ENCODE results near the gene WDR47. TPM values are rescaled to one million over a fixed set of nuclear protein-coding genes. Genes with fewer than 3 reads are reported as not detected.

Gene WDR47
- total RNA-seq, 1 experiment from 2014 or later = 6.6 TPM

GRCh38 chr1:108957888-108958287 is 84.0 kb downstream of the WDR47 start:
- Histone ChIP-seq H3K56ac (ENCODE audit: insufficient read length, low read depth, low read length) (no peak overlapping the region), H2BK120ac (ENCODE audit: low read depth, low read length, poor library complexity, severe bottlenecking) (no peak overlapping the region), H4K20me1 (ENCODE audit: control insufficient read depth, insufficient read depth, insufficient read length) (no peaks in the 10 kb centered on the region), H2BK5ac (ENCODE audit: insufficient read length, low read length) (no peak overlapping the region), H3K4ac (ENCODE audit: low read depth, low read length) (no peak overlapping the region), H2BK15ac (ENCODE audit: low read depth, low read length) (no peak overlapping the region), H4K91ac (ENCODE audit: insufficient read length, low read depth, low read length) (no peak overlapping the region), H3K23ac (ENCODE audit: insufficient read length, low read depth, low read length) (no peak overlapping the region), H3K9me3 (ENCODE audit: control insufficient read depth, low read depth, low read length) (no peaks in the 10 kb centered on the region), H3K9ac (ENCODE audit: extremely low read depth, insufficient read length, low read length) (no peak overlapping the region), H3K27ac (ENCODE audit: insufficient read length, low read depth, low read length) (no peak overlapping the region), H2BK20ac (ENCODE audit: low read depth, low read length, poor library complexity, severe bottlenecking) (no peak overlapping the region), H3K18ac (ENCODE audit: insufficient read length, low read depth, low read length) (no peak overlapping the region), H4K8ac (replicated peaks; ENCODE audit: insufficient read length, low read depth, low read length) (no peak overlapping the region), H3K4me2 (ENCODE audit: insufficient read depth, insufficient read length, low read length) (no peak overlapping the region), H3K79me2 (ENCODE audit: insufficient read depth, low read length) (peaks cover 5% of the 10 kb centered on the region; the same call in 1 of the 2 replicates), H3T11ph (ENCODE audit: low read length) (no peak overlapping the region), H2BK12ac (ENCODE audit: insufficient read length, low read depth, low read length) (no peak overlapping the region), H2AK5ac (ENCODE audit: insufficient read length, low read length) (no peak overlapping the region), H3K23me2 (ENCODE audit: insufficient read length, low read depth, low read length, poor library complexity, severe bottlenecking) (no peaks in the 10 kb centered on the region), H3K4me1 (ENCODE audit: insufficient read depth, low read length) (no peaks in the 10 kb centered on the region; the same call in none of the 2 replicates), H3K27me3 (ENCODE audit: insufficient read depth, low read length) (no peaks in the 10 kb centered on the region), H3K79me1 (ENCODE audit: insufficient read depth, low read depth, low read length, poor library complexity, severe bottlenecking) (peaks cover 3% of the 10 kb centered on the region), H3K14ac (ENCODE audit: insufficient read depth, low read length) (no peak overlapping the region), H2AFZ (ENCODE audit: low read length) (no peak overlapping the region), H4K5ac (ENCODE audit: insufficient read length, low read depth, low read length) (no peak overlapping the region)
- no peak for TF ChIP-seq CTCF (conservative IDR thresholded peaks at IDR 0.05)
- DNase-seq = no peak
- Mint-ChIP-seq H3K36me3 (ENCODE audit: insufficient read depth in 1 of 3, low read depth in 3 of 3) (peaks cover 14 to 33% (median 19%) of the 10 kb centered on the region in 3 experiments), H3K4me1 (peaks cover 14 to 24% of the 10 kb centered on the region in 2 experiments), H3K4me3 (no peak overlapping the region), H3K27me3 (ENCODE audit: low read depth) (no peaks in the 10 kb centered on the region), H3K27ac (peak overlapping the region in 1 of 3 experiments; percentile 2; a peak in 1 of 7 replicates), H3K9me3 (no peaks in the 10 kb centered on the region)
- WGBS (ENCODE audit: extremely low coverage, insufficient read length, low lambda C conversion rate) = no CpG with 5 or more reads among the region's 5 CpGs
